ENCODE measurements around the gene MED23.
"Not testable (repeated sequence)": the region's sequence is repeated elsewhere in the genome, so short reads cannot be mapped to it uniquely, and the experiment has no call there.

Gene MED23

DNA sequence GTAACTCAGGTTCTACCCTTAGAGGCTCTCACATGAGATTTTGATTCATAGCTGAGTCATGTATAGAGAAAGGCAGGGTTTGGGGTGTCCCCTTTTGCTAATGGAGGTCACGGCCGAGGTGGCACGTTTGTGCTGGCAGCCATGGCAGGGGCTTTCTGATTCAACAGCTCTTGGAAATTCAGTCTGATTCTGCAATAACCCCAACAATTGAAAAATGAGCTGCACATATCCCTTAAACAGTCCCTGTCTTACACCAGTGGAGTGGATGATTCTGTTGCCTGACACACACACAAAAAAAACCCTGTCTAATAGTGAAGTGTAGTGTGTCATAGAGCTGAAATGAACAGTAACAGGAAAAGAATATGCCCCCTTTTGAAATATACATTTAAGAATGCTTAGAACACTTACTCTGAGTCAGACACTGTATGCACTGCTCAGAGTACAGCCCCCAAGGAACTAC lies 95.4 kb downstream of the MED23 start:
- H3K27ac Mint-ChIP-seq = no peak overlapping the region
- H3K36me3 Mint-ChIP-seq (ENCODE audit: low read depth) = no peaks in the 10 kb centered on the region
- no peak overlapping the region for H3K4me3 Mint-ChIP-seq
- H3K4me1 Mint-ChIP-seq = peaks cover 5% of the 10 kb centered on the region
- peaks cover 3% of the 10 kb centered on the region for H3K9me3 Mint-ChIP-seq
- H3K27me3 Mint-ChIP-seq (ENCODE audit: low read depth) = peaks cover 3% of the 10 kb centered on the region
- TF ChIP-seq, protein P1, sequence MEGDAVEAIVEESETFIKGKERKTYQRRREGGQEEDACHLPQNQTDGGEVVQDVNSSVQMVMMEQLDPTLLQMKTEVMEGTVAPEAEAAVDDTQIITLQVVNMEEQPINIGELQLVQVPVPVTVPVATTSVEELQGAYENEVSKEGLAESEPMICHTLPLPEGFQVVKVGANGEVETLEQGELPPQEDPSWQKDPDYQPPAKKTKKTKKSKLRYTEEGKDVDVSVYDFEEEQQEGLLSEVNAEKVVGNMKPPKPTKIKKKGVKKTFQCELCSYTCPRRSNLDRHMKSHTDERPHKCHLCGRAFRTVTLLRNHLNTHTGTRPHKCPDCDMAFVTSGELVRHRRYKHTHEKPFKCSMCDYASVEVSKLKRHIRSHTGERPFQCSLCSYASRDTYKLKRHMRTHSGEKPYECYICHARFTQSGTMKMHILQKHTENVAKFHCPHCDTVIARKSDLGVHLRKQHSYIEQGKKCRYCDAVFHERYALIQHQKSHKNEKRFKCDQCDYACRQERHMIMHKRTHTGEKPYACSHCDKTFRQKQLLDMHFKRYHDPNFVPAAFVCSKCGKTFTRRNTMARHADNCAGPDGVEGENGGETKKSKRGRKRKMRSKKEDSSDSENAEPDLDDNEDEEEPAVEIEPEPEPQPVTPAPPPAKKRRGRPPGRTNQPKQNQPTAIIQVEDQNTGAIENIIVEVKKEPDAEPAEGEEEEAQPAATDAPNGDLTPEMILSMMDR (IDR thresholded peaks at IDR 0.05; ENCODE audit: unreplicated experiment in 3 of 3) = no peak

GRCh38 chr6:131531681-131532080 lies 96.4 kb downstream of the MED23 start:
- not testable (repeated sequence) for H3K4me1 Mint-ChIP-seq; H3K27ac Mint-ChIP-seq; H3K9me3 Mint-ChIP-seq; H3K4me3 Mint-ChIP-seq; H3K36me3 Mint-ChIP-seq (ENCODE audit: low read depth); H3K27me3 Mint-ChIP-seq (ENCODE audit: low read depth)

DNA sequence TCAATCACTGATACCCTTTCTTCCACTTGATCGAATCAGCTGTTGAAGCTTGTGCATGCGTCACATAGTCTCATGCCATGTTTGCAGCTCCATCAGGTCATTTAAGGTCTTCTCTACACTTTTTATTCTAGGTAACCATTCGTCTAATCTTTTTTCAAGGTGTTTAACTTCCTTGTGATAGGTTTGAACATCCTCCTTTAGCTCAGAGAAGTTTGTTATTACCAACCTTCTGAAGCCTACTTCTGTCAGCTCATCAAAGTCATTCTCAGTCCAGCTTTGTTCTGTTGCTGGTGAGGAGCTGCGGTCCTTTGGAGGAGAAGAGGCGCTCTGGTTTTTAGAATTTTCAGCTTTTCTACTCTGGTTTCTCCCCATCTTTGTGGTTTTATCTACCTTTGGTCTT lies 97.1 kb downstream of the MED23 start:
- H3K4me3 Mint-ChIP-seq; H3K27me3 Mint-ChIP-seq (ENCODE audit: low read depth): not testable (repeated sequence)

GRCh38 chr6:131524695-131525336 lies 103.2 kb downstream of the MED23 start:
- H3K9me3 Mint-ChIP-seq = peaks cover 9% of the 10 kb centered on the region
- no peaks in the 10 kb centered on the region for H3K27me3 Mint-ChIP-seq (ENCODE audit: low read depth)
- H3K4me1 Mint-ChIP-seq = no peaks in the 10 kb centered on the region
- H3K4me3 Mint-ChIP-seq = no peak overlapping the region
- H3K36me3 Mint-ChIP-seq (ENCODE audit: low read depth) = no peaks in the 10 kb centered on the region
- TF ChIP-seq, protein P1 (IDR thresholded peaks at IDR 0.05; ENCODE audit: unreplicated experiment in 3 of 3) = no peak
- H3K27ac Mint-ChIP-seq = no peak overlapping the region

More for the DNA sequence above, 97.1 kb downstream of the MED23 start:
- not testable (repeated sequence) for H3K36me3 Mint-ChIP-seq (ENCODE audit: low read depth); H3K9me3 Mint-ChIP-seq; H3K27ac Mint-ChIP-seq; H3K4me1 Mint-ChIP-seq

DNA sequence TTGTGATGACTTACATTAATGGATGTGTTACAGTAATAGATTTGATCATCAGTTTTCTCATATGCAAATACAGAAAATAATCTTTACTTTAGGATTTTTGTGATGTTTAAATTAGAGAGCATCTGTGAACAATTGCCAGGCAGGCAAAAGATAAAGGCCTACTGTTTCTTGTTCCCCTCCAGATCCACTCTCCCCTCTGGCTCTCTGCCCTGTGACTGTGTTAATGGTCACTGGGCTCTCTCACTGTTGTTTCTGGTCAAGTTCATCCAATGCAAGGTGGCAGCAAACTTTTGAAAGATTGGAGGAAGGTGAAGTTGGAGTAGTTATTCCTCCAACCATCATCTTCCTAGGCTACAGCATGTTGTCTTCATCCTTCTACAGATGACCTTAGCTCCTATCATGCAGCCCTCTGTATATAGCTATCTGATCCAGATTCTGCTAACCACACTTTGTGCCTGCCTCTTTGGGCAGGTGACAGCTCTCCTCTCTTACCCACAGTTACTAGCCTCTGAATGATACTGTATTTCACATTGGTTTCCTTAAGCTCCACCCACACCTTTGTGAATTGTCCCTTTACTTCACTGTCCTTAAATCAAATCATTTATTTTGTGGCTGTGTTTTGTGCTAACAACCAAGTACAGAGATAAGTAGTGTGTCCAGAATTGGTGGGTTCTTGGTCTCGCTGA lies 103.9 kb downstream of the MED23 start:
- TF ChIP-seq, protein P1 (IDR thresholded peaks at IDR 0.05; ENCODE audit: unreplicated experiment in 3 of 3) = no peak
- Mint-ChIP-seq H3K36me3 (ENCODE audit: low read depth) (no peaks in the 10 kb centered on the region), H3K4me3 (no peak overlapping the region), H3K9me3 (peaks cover 10% of the 10 kb centered on the region), H3K27ac (no peak overlapping the region), H3K4me1 (no peaks in the 10 kb centered on the region), H3K27me3 (ENCODE audit: low read depth) (no peaks in the 10 kb centered on the region)

All from nephron (organoid).